Stimulated activated CD8-positive, alpha-beta memory T cell treated with anti-CD3 and anti-CD28 coated beads, Interleukin-4, amount 100 ng/mL, for 48 hours (primary cell): Measurements from ENCODE around the gene PITRM1.

ENCODE experiments used
- DNase-seq: peaks from one replicate; pipeline ENCODE4 v3.0.0-alpha.2; 2020

Gene PITRM1

DNA sequence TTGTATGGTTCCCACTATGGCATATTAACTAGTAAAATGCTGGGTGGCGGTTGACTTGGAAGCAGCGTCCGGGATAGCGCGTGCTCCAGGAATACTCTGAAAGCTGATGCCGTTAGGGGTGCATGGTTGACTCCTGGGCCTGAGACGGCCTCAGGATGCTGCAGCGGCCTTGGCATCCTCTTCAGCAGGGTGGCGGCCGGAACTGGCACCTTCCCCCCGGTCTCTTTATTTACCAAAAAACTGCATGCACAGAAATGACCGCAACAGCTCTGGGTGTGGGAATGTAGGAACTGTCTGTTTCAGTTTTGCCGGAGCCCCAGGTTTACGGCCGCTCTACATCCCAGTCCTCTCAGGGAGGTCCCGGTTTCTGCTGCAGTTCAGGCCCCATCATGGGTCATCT is 76.4 kb downstream of the PITRM1 start:
- no peak for DNase-seq

DNA sequence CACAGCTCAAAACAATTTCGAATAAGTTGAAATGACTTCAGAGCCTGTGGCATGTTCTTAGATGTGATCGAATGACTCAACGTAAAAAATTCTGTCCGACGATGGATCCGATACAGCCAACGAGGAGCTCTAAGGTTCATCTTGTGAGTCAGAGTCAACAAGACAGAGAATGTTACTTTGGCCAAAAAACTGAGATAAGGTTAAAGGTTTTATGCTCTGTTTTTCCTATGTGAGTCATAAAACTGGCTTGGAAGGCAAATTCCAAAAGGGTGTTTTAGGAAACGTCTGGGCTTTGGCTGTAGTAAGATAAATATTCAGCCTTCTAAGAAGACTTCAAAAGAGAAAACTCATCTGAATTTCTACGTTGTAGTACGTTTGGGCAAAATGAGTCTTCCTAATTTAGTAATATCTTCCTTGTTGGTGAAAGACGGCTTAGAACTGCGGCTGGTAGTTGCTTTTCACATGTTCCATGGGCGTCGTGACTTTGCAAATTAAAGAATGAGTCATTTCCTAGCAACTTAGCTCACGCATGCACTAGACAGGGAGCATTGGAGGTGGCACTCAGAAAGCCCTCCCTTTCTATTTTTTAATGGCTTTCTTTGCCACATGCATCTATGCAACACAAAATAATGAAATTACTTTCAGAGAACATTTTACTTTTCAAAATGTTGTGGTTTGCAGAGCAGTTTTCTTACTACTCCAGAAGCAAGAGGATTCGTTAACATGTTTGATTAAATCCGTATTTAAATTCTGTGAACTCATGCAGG is 77.0 kb downstream of the PITRM1 start:
- DNase-seq: peak; percentile 68

DNA sequence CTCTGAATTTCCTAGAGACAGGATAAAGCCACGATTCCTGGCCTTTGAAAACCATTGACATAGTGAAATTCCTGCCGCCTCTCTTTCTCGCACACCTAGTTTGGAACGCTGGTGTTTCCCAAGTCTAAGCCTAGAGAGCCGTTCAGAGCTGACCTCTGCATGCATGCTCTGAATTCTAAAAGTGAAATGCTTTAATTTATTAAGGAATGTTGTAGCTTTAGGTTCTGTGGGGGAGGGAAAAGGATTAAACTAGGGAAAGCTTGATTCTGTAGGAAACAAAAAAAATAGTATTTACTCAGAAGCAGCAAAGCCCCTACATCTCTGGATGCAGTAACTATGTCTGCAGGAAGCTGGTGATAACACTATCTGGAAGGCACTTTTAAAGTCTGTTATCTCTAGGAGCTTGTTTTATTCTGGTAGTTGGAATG is 78.0 kb downstream of the PITRM1 start:
- no peak for DNase-seq

DNA sequence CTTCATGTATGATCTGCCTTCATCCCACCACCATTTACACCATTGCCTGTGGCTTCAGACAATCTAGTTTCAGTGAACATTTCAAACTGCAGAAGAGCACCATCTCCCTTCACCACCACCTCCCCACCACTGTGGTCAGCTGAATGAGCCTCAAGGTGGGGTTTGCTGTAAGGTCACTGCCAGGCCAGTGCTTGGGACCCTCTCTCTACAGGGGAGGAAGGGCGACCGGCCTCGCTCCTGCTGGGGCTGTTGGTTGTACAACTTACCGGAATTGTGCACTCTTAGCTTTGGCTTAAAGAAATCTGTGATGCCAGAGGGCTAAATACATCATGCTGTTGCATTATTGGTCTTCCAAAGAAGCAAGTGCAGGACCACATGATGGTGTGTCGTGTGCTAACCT is 78.6 kb downstream of the PITRM1 start:
- DNase-seq: no peak

DNA sequence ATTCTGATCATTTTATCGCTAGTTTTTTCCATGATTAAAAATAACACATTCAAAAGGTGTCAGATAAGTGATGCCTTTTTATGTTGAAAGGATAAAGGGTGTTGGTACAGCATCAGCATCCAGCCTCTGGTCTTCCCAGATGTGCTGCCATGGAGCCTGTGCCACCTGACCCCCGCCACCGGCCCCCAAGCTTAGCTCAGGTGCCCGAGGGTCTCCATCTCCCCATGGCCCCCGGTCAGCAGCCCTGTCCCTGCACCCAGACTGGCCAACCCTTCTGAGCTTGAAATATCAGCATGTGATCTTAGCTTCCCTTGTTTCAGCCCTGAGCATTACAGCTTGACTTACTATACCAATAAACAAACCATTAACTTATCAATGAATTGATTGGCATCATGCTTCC is 80.7 kb downstream of the PITRM1 start:
- DNase-seq: no peak

DNA sequence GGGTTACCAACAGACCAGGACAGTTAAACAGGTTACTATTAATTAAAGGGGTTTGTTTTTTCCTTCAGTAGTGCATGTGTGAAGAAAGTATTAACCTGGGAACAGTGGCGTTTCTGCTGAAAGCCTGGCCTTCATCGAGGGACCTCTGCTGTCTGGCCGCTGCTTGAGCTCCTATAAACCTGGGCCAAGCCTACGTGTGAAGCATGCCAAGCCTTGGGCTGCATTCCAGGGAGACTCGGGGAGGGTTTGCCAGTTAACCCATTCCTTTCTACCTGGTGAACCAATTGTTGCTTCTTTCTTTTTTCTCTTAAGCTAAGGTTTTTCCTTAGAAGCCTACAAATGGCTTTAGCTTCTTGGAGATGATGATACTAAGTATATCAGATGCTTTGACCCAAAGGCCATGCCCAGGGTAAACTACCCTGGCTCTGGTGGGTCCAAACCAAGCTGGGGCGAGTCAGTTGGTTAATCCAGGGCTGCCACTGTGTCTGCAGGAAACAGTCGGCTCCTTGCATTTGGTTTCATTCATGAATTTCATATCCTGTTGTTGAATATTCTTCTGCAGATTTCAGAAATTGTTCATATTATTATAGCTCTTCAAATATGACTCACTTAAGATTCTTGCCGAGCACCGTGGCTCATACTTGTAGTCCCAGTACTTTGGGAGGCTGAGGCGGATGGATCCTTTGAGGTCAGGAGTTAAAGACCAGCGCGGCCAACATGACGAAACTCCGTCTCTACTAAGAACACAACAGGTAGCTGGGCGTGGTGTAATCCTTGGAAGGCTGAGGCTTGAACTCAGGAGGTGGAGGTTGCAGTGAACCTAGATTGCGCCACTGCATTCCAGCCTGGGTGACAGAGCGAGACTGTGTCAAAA is 81.4 kb downstream of the PITRM1 start:
- DNase-seq: peak; percentile 70

DNA sequence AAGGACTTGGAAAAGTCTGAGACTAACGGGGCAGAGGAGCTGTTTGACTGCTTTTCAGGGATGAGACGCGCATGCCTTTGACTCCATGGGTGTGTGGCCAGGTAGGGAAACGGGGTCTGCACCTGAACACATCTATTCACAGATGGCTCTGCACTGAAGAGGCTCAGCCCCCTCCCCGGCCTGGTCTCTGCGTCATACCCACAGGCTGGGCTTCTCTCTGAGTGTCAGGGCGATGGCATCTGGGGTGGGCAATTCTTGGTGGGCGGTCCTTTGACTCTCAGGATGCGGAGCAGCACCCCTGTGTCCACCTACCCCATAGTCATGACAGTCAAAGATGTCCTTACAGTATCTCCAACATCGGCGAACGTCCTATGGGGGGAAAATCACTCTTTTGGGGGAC is 82.2 kb downstream of the PITRM1 start:
- no peak for DNase-seq
